Smooth muscle cell (in vitro differentiated cells): ENCODE measurements around the gene STAG2. TPM values are rescaled to one million over a fixed set of nuclear protein-coding genes. Genes with fewer than 3 reads are reported as not detected.

Experiments used
- DNase-seq: peaks from one replicate; lab custom pipeline; 2025; ENCODE audit not compliant: unreplicated experiment; lab: John Stamatoyannopoulos, UW
- H2AFZ ChIP-seq: fragments of 200-600 bp; sonication (generic); 2 replicates; pipeline ENCODE4 v1.6.0; 2016; ENCODE audit warnings: antibody characterized with exemption, low read depth, mild to moderate bottlenecking
- H3F3A ChIP-seq: fragments of 200-600 bp; sonication (generic); 2 replicates; pipeline ENCODE4 v1.6.0; 2017; ENCODE audit warnings: antibody characterized with exemption, low read depth
- H3K27ac ChIP-seq: fragments of 200-600 bp; sonication (generic); 2 replicates; pipeline ENCODE4 v1.5.1; 2016; ENCODE audit warnings: low read depth, mild to moderate bottlenecking
- H3K27me3 ChIP-seq: fragments of 200-600 bp; sonication (generic); 2 replicates; pipeline ENCODE4 v1.6.1; 2016; ENCODE audit warnings: low read depth, mild to moderate bottlenecking
- H3K36me3 ChIP-seq: fragments of 200-600 bp; sonication (generic); 2 replicates; pipeline ENCODE4 v1.5.1; 2016; ENCODE audit warnings: low read depth
- H3K4me1 ChIP-seq: fragments of 200-600 bp; sonication (generic); 2 replicates; pipeline ENCODE4 v1.5.1; 2016; ENCODE audit warnings: low read depth
- H3K4me2 ChIP-seq: fragments of 200-600 bp; sonication (generic); 2 replicates; pipeline ENCODE4 v1.6.0; 2016; ENCODE audit warnings: mild to moderate bottlenecking
- H3K4me3 ChIP-seq: fragments of 200-600 bp; sonication (generic); 2 replicates; pipeline ENCODE4 v1.5.1; 2016; ENCODE audit warnings: mild to moderate bottlenecking
- H3K79me2 ChIP-seq: fragments of 200-600 bp; sonication (generic); 2 replicates; pipeline ENCODE4 v1.6.0; 2016; ENCODE audit warnings: low read depth, mild to moderate bottlenecking
- H3K9ac ChIP-seq: fragments of 200-600 bp; sonication (generic); 2 replicates; pipeline ENCODE4 v1.6.0; 2016; ENCODE audit warnings: low read depth
- H3K9me3 ChIP-seq: fragments of 200-600 bp; sonication (generic); replicated peaks from 2 replicates; pipeline ENCODE4 v1.5.1; 2016; ENCODE audit warnings: low read depth
- H4K20me1 ChIP-seq: fragments of 200-600 bp; sonication (generic); 2 replicates; pipeline ENCODE4 v1.6.0; 2016; ENCODE audit warnings: low read depth
- WGBS: methylation state at CpG from one replicate; pipeline ENCODE4 v1.1.7; 2016; ENCODE audit warnings: low lambda C conversion rate; 5-methylcytosine and 5-hydroxymethylcytosine counted together
- polyA plus RNA-seq: library from polyadenylated mRNA; unstranded; fragments of >200 nt; fragmentation: Nextera tagmentation; extraction: Ambion mirVana; gene quantifications from 2 replicates; pipeline ENCODE4 v1.2.1, GENCODE V29; 2016
- total RNA-seq: library from RNA; depleted of rRNA; stranded (reverse); fragments of >200 nt; gene quantifications from 2 replicates; pipeline ENCODE4 v1.2.3, GENCODE V29; 2014
- TF ChIP-seq, protein P1 (sequence below): fragments of 200-600 bp; sonication (generic); IDR thresholded peaks from 2 replicates; pipeline ENCODE4 v1.5.1; 2017; ENCODE audit warnings: borderline replicate concordance, mild to moderate bottlenecking, antibody characterized with exemption; ENCODE audit not compliant: insufficient read depth, poor library complexity, severe bottlenecking

The STAG2 gene
- total and polyA plus RNA-seq, 2 experiments from 2014 or later, result 14.3 to 62.4 TPM

DNA sequence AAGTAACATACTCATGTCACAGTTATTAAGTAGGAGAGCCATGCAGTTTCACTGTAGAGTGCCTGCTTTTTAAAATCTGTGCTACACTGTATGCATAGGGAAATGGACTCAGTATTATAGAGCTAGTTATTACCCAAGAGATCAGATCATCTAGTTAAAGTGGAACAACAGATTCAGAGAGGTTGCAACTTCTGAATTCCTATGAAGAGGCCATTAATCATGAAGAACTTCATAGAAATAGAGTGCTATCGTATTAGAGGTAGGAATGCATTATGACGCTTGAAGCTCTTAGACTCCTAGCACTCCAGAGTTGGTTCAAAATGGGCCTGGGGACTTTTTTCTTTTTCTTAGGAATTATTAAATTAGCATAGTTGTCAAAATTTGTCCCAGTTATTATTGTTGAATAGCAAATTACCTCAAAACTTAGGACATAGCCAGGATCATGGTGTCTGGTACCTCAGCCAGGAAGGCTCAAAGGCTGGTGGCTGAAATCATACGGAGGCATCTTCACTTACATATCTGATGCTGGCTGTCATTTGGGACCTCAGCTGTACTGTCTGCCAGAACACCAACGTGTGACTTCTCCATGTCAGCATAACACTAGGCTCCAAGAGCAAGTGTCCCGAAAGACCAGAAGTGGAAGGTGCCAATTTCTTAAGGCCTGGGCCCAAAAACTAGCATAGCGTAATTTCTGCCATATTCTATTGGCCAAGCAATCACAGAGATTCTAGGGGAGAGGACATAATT lies 125.7 kb downstream of the STAG2 start:
- Histone ChIP-seq H3K27ac (no peak overlapping the region), H3K4me3 (no peak overlapping the region), H3K9me3 (no peaks in the 10 kb centered on the region), H4K20me1 (no peaks in the 10 kb centered on the region), H3F3A (no peaks in the 10 kb centered on the region), H2AFZ (no peak overlapping the region), H3K79me2 (no peaks in the 10 kb centered on the region), H3K9ac (no peak overlapping the region), H3K27me3 (no peaks in the 10 kb centered on the region), H3K4me2 (no peak overlapping the region), H3K4me1 (no peaks in the 10 kb centered on the region), H3K36me3 (peaks cover 6% of the 10 kb centered on the region)
- DNase-seq, result no peak
- WGBS, result 84% methylated on average over 6 of the region's 6 CpGs
- TF ChIP-seq, protein P1, sequence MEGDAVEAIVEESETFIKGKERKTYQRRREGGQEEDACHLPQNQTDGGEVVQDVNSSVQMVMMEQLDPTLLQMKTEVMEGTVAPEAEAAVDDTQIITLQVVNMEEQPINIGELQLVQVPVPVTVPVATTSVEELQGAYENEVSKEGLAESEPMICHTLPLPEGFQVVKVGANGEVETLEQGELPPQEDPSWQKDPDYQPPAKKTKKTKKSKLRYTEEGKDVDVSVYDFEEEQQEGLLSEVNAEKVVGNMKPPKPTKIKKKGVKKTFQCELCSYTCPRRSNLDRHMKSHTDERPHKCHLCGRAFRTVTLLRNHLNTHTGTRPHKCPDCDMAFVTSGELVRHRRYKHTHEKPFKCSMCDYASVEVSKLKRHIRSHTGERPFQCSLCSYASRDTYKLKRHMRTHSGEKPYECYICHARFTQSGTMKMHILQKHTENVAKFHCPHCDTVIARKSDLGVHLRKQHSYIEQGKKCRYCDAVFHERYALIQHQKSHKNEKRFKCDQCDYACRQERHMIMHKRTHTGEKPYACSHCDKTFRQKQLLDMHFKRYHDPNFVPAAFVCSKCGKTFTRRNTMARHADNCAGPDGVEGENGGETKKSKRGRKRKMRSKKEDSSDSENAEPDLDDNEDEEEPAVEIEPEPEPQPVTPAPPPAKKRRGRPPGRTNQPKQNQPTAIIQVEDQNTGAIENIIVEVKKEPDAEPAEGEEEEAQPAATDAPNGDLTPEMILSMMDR, result no peak

DNA sequence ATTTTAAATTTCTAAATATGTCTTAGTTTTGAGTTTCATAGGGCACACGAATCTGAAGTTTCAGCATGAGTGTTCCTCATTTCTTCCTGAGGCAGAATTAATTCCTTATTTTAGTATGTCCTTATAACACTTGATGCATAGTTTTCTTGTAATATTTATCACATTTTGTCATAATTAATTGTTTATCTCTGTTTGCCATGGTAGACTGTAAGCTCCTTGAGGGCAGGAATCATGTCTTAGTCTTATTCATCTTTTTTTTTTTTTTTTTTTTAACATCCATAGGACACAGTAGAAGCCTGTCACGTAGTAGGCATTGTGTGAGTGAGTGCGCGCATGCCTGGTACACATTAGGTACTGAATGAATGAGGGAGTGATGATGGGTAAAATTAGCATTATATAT lies 131.7 kb downstream of the STAG2 start:
- H3K27ac ChIP-seq, result no peak overlapping the region
- H3K36me3 ChIP-seq, result peaks cover 9% of the 10 kb centered on the region
- H3K27me3 ChIP-seq, result no peaks in the 10 kb centered on the region
- no peak for DNase-seq
- no peak overlapping the region for H3K9ac ChIP-seq
- H2AFZ ChIP-seq, result no peak overlapping the region
- no peak overlapping the region for H3K4me3 ChIP-seq
- no peaks in the 10 kb centered on the region for H3K79me2 ChIP-seq
- no peaks in the 10 kb centered on the region for H4K20me1 ChIP-seq
- WGBS, result 87% methylated on average over 4 of the region's 4 CpGs
- H3F3A ChIP-seq, result no peaks in the 10 kb centered on the region
- H3K9me3 ChIP-seq, result no peaks in the 10 kb centered on the region
- TF ChIP-seq, protein P1, result no peak
- no peak overlapping the region for H3K4me2 ChIP-seq
- no peaks in the 10 kb centered on the region for H3K4me1 ChIP-seq

DNA sequence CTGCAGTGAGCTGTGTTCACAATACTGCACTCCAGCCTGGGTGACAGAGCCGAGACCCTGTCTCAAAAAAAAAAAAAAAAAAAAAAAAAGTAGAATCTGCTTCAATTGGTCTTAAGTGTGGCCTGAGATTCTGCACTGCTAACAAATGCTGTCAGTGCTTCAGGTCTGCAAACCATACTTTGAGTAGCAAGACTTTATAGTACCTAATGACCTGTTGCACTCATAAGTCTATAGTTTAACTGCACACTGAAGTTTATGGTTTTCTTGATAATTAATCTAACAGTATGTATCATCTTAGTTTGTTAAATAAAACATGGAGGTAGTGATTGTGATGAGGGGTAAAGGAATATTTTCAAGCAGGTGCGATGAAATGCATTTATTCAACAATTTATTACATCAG lies 135.6 kb downstream of the STAG2 start:
- H3K4me3 ChIP-seq, result no peak overlapping the region

More for the DNA sequence above, 135.6 kb downstream of the STAG2 start:
- no peaks in the 10 kb centered on the region for H3K4me1 ChIP-seq
- 77% methylated on average over 2 of the region's 2 CpGs for WGBS
- peaks cover 1% of the 10 kb centered on the region for H3K9me3 ChIP-seq
- TF ChIP-seq, protein P1, result no peak
- H2AFZ ChIP-seq, result no peak overlapping the region
- DNase-seq, result no peak
- H3K9ac ChIP-seq, result no peak overlapping the region
- peaks cover 6% of the 10 kb centered on the region for H3K36me3 ChIP-seq
- no peaks in the 10 kb centered on the region for H3F3A ChIP-seq
- no peak overlapping the region for H3K27ac ChIP-seq
- H4K20me1 ChIP-seq, result no peaks in the 10 kb centered on the region
- no peak overlapping the region for H3K4me2 ChIP-seq
- H3K79me2 ChIP-seq, result no peaks in the 10 kb centered on the region
- no peaks in the 10 kb centered on the region for H3K27me3 ChIP-seq
